Measurements from ENCODE around the gene CHMP3. TPM values are rescaled to one million over a fixed set of nuclear protein-coding genes. Genes with fewer than 3 reads are reported as not detected.

Gene CHMP3
- polyA plus RNA-seq, 1 of the 3 experiments (the other 2 are of a cell fraction), result 75.3 TPM

GRCh38 chr2:86593266-86593665 lies 30.0 kb upstream of the CHMP3 start:
- Histone ChIP-seq H3K36me3 (replicated peaks in 1 of 2; ENCODE audit: control insufficient read depth in 1 of 2, insufficient read depth in 2 of 2, low read length in 1 of 2) (no peaks in the 10 kb centered on the region), H3K4me1 (ENCODE audit: control insufficient read depth in 1 of 2, insufficient read depth in 2 of 2, low read depth in 1 of 2, low read length in 1 of 2) (no peaks in the 10 kb centered on the region), H3K27me3 (ENCODE audit: insufficient read depth) (no peaks in the 10 kb centered on the region), H4K20me1 (ENCODE audit: insufficient read depth) (no peaks in the 10 kb centered on the region), H3K79me2 (ENCODE audit: insufficient read depth) (no peaks in the 10 kb centered on the region), H3F3A (replicated peaks; ENCODE audit: insufficient read depth) (no peaks in the 10 kb centered on the region), H3K4me3 (ENCODE audit: low read depth in 2 of 2, low read length in 1 of 2) (no peak overlapping the region), H3K9ac (no peak overlapping the region), H3K4me2 (no peak overlapping the region), H3K9me2 (no peaks in the 10 kb centered on the region), H3K27ac (ENCODE audit: low read depth in 2 of 2, low read length in 1 of 2) (no peak overlapping the region), H3K9me3 (no peaks in the 10 kb centered on the region), H2AFZ (ENCODE audit: low read depth) (no peak overlapping the region)
- ChIA-PET CTCF (no interaction called here), POLR2A (no interaction called here)
- 86% methylated on average over 2 of the region's 2 CpGs for WGBS (ENCODE audit: low lambda C conversion rate)
- DNase-seq, result no peak
- TF ChIP-seq YY1 (IDR thresholded peaks at IDR 0.05; ENCODE audit: low read depth) (no peak), TEAD4 (IDR thresholded peaks at IDR 0.05; ENCODE audit: borderline replicate concordance, insufficient read depth) (no peak), PBX3 (IDR thresholded peaks at IDR 0.05) (no peak), EZH2phosphoT487 (IDR thresholded peaks at IDR 0.05; ENCODE audit: borderline replicate concordance, low read depth) (no peak), FOXM1 (IDR thresholded peaks at IDR 0.05; ENCODE audit: low read depth) (no peak), USF1 (IDR thresholded peaks at IDR 0.05; ENCODE audit: borderline replicate concordance, low read depth) (no peak), FOXJ3 (CRISPR knock-in tag; IDR thresholded peaks at IDR 0.05) (no peak), MEF2A (IDR thresholded peaks at IDR 0.05; ENCODE audit: borderline replicate concordance, low read depth) (no peak), CTCF (IDR thresholded peaks at IDR 0.05) (no peak), RCOR1 (IDR thresholded peaks at IDR 0.05; ENCODE audit: low read length) (no peak), RXRA (IDR thresholded peaks at IDR 0.05; ENCODE audit: borderline replicate concordance, low read depth) (no peak), NRF1 (IDR thresholded peaks at IDR 0.05; ENCODE audit: low read depth, low read length) (no peak), RAD21 (IDR thresholded peaks at IDR 0.05; ENCODE audit: low read length) (no peak), ZBTB33 (IDR thresholded peaks at IDR 0.05; ENCODE audit: borderline replicate concordance, low read depth) (no peak), GATA2 (CRISPR knock-in tag; IDR thresholded peaks at IDR 0.05) (no peak)
- TF ChIP-seq, protein P1, sequence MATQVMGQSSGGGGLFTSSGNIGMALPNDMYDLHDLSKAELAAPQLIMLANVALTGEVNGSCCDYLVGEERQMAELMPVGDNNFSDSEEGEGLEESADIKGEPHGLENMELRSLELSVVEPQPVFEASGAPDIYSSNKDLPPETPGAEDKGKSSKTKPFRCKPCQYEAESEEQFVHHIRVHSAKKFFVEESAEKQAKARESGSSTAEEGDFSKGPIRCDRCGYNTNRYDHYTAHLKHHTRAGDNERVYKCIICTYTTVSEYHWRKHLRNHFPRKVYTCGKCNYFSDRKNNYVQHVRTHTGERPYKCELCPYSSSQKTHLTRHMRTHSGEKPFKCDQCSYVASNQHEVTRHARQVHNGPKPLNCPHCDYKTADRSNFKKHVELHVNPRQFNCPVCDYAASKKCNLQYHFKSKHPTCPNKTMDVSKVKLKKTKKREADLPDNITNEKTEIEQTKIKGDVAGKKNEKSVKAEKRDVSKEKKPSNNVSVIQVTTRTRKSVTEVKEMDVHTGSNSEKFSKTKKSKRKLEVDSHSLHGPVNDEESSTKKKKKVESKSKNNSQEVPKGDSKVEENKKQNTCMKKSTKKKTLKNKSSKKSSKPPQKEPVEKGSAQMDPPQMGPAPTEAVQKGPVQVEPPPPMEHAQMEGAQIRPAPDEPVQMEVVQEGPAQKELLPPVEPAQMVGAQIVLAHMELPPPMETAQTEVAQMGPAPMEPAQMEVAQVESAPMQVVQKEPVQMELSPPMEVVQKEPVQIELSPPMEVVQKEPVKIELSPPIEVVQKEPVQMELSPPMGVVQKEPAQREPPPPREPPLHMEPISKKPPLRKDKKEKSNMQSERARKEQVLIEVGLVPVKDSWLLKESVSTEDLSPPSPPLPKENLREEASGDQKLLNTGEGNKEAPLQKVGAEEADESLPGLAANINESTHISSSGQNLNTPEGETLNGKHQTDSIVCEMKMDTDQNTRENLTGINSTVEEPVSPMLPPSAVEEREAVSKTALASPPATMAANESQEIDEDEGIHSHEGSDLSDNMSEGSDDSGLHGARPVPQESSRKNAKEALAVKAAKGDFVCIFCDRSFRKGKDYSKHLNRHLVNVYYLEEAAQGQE (IDR thresholded peaks at IDR 0.05; ENCODE audit: low read depth, low read length), result no peak
